T-helper 9 cell (primary cell): Measurements from ENCODE around the gene ABCC3.
"Not testable (repeated sequence)": the region's sequence is repeated elsewhere in the genome, so short reads cannot be mapped to it uniquely, and the experiment has no call there.

Experiments
- DNase-seq: peaks from one replicate; pipeline ENCODE4 v3.0.0-alpha.2; 2020

The ABCC3 gene

GRCh38 chr17:50710650-50711049 is 76.0 kb downstream of the ABCC3 start:
- DNase-seq: no peak

- DNase-seq: no peak
Measured at GRCh38 chr17:50712641-50713040, 78.0 kb downstream of the ABCC3 start.

- DNase-seq: no peak
Measured at GRCh38 chr17:50715471-50715870, 80.8 kb downstream of the ABCC3 start.

GRCh38 chr17:50719144-50719923 is 84.7 kb downstream of the ABCC3 start, which contains the start of gene LUC7L3:
Gene LUC7L3, plus strand, starts transcription at chr17:50719603. Its CDS starts 130 bp downstream, at chr17:50719733.
- DNase-seq: peak; percentile 86

- DNase-seq: no peak
Measured at GRCh38 chr17:50719924-50720794, 85.5 kb downstream of the ABCC3 start.

- DNase-seq: no peak
Measured at GRCh38 chr17:50721194-50722010, 86.7 kb downstream of the ABCC3 start.

- DNase-seq: no peak
Measured at GRCh38 chr17:50722746-50723145, 88.1 kb downstream of the ABCC3 start.

GRCh38 chr17:50724622-50725021 is 89.9 kb downstream of the ABCC3 start:
- DNase-seq: not testable (repeated sequence)

GRCh38 chr17:50725769-50726655 is 91.3 kb downstream of the ABCC3 start:
- DNase-seq: no peak

GRCh38 chr17:50728112-50728429 is 93.4 kb downstream of the ABCC3 start:
- no peak for DNase-seq

GRCh38 chr17:50728881-50729765 is 94.4 kb downstream of the ABCC3 start:
- no peak for DNase-seq

- DNase-seq: no peak
Measured at GRCh38 chr17:50731575-50732460, 97.1 kb downstream of the ABCC3 start.

GRCh38 chr17:50735287-50735686 is 100.6 kb downstream of the ABCC3 start:
- DNase-seq: no peak

- no peak for DNase-seq
Measured at GRCh38 chr17:50737118-50737698, 102.5 kb downstream of the ABCC3 start.

GRCh38 chr17:50739098-50739497 is 104.4 kb downstream of the ABCC3 start:
- no peak for DNase-seq
